ENCODE results near the gene XPR1. TPM values are rescaled to one million over a fixed set of nuclear protein-coding genes. Genes with fewer than 3 reads are reported as not detected.

The XPR1 gene
- total and polyA plus RNA-seq, 8 donors = 3.4 to 25.3 (median 13.7) TPM

DNA sequence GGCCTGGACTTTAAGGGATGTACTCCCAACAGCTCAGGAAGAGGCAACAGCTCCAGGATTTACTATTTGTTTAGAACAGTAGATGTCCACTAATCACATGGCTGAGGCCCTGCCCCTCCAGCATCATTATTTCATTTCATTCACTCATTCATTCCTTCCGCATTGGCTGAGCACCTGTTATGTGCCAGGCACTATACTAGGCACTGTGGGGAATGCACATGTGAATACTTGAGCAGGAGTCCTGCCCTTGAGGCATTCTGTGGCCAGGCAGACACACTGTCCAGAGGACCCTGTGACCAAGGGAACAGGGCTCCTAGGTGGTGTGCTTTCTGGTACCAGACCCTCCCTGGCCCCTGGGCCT lies 305.2 kb downstream of the XPR1 start:
- intact Hi-C loops (cut with DNase I) = no loop called here
- Histone ChIP-seq H3K4me1 (no peaks in the 10 kb centered on the region), H3K27ac (no peak overlapping the region), H3K27me3 (no peaks in the 10 kb centered on the region), H3K4me3 (no peak overlapping the region), H3K9me3 (no peaks in the 10 kb centered on the region), H3K36me3 (no peaks in the 10 kb centered on the region)
- DNase-seq (no peak), FAIRE-seq (no peak), ATAC-seq (no peak)
- TF ChIP-seq, protein P1, sequence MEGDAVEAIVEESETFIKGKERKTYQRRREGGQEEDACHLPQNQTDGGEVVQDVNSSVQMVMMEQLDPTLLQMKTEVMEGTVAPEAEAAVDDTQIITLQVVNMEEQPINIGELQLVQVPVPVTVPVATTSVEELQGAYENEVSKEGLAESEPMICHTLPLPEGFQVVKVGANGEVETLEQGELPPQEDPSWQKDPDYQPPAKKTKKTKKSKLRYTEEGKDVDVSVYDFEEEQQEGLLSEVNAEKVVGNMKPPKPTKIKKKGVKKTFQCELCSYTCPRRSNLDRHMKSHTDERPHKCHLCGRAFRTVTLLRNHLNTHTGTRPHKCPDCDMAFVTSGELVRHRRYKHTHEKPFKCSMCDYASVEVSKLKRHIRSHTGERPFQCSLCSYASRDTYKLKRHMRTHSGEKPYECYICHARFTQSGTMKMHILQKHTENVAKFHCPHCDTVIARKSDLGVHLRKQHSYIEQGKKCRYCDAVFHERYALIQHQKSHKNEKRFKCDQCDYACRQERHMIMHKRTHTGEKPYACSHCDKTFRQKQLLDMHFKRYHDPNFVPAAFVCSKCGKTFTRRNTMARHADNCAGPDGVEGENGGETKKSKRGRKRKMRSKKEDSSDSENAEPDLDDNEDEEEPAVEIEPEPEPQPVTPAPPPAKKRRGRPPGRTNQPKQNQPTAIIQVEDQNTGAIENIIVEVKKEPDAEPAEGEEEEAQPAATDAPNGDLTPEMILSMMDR (IDR thresholded peaks at IDR 0.05) = no peak
- WGBS, 2 donors = 61 to 67% methylated on average over 1 of the region's 1 CpG

DNA sequence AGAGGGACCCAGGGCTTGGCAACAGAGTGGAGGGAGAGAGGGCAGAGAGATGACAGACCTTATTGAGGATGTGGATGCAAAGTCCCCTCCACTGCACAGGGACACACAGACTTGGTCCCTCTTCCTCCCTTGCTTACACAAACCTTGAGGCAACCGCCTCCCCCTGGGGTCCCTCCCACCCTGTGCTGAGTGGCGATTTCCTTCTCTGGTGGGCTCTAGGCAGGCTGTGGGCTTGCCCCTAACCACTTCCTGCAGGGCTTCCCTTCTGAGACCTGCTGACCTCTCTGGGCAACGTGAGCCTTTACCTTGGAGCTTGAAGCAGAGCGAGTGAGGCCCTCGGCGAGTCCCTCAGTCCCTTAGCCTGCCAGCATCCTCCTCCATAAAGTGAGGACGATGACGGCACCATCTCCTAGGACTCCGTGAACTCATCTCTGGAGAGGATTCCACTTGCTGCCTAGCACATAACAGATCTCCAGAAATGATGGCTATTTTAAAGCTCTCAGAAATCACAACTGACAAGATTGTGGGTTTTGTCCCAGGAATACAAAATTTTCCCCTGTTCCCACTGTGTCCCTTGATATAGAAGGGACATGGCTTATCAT lies 305.9 kb downstream of the XPR1 start:
- DNase-seq (peak in 1 of 6 donors; percentile 9), FAIRE-seq (no peak)

DNA sequence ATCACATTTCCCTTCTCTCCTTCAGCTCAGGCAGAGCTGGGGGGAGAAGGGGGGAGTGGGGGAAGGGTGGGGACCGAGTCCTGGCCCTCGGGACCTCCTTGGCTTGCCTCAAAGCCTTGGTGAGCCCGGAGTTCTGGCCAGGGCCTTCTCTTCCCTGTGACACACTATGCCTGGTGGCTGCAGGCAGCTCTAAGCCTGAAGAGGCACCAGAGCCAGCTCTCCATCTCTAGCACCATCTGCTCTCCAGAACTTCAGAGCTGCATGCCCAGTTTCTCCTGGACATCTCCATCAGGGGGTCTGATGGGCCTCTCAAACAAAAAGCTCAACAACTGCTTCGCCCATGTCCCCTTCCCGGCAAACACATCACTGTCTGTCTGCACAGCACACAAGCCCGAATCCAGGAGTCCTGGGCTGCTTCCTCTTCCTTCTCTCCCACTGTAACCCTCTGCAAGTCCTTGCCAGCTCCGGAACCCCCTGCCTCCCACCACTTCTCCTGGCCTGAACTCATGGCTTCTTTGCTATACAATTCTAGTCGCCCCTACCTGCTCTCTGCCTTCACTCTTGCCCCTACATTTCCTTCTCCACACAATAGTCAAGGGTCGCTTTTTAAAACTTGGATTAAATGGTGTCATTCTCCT lies 307.4 kb downstream of the XPR1 start:
- ATAC-seq = no peak
- DNase-seq = peak in 1 of 6 donors; percentile 17
- Histone ChIP-seq H3K9me3 (no peaks in the 10 kb centered on the region), H3K27me3 (no peaks in the 10 kb centered on the region), H3K4me1 (no peaks in the 10 kb centered on the region), H3K36me3 (no peaks in the 10 kb centered on the region), H3K4me3 (no peak overlapping the region), H3K27ac (no peak overlapping the region)
- no peak for FAIRE-seq
- TF ChIP-seq, protein P1 (IDR thresholded peaks at IDR 0.05) = no peak
- intact Hi-C loops (cut with DNase I) = no loop called here
- WGBS, 2 donors = 58 to 64% methylated on average over 9 of the region's 9 CpGs

More for the DNA sequence above, 305.9 kb downstream of the XPR1 start:
- Histone ChIP-seq H3K9me3 (no peaks in the 10 kb centered on the region), H3K27ac (no peak overlapping the region), H3K4me1 (no peaks in the 10 kb centered on the region), H3K36me3 (no peaks in the 10 kb centered on the region), H3K27me3 (no peaks in the 10 kb centered on the region), H3K4me3 (no peak overlapping the region)
- intact Hi-C loops (cut with DNase I) = no loop called here
- no peak for ATAC-seq
- 73 to 74% methylated on average over 9 of the region's 9 CpGs for WGBS, 2 donors
- TF ChIP-seq, protein P1 (IDR thresholded peaks at IDR 0.05) = no peak

DNA sequence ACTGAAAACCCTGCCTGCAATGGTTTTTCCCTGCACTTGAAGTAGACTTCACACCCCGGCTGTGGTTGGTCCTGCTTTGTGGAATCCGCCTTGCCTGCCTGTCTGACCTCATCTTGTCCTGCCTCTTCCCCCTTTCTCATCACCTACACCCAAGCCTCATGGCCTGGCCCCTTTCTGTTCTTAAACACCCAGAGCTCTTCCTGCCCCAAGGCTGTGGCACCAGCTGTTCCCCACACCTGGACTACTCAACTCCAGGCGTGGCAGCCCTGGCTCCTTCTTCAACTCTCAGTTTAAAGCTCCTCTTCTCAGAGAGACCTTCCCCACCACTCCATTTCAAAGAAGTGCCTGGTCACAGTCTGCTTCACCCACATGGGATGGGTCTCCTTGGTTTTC lies 307.9 kb downstream of the XPR1 start:
- intact Hi-C loops (cut with DNase I) = no loop called here
- TF ChIP-seq, protein P1 (IDR thresholded peaks at IDR 0.05) = no peak
- no peak for FAIRE-seq
- H3K27me3 ChIP-seq = no peaks in the 10 kb centered on the region
- H3K27ac ChIP-seq = no peak overlapping the region
- no peak for DNase-seq
- ATAC-seq = no peak
- WGBS, 2 donors = 84 to 86% methylated on average over 3 of the region's 3 CpGs
- no peaks in the 10 kb centered on the region for H3K36me3 ChIP-seq
- H3K9me3 ChIP-seq = no peaks in the 10 kb centered on the region
- no peak overlapping the region for H3K4me3 ChIP-seq
- H3K4me1 ChIP-seq = no peaks in the 10 kb centered on the region

Other genes starting within 250 kb of the XPR1 start
- gene ACBD6, start 129.4 kb upstream of the XPR1 start, total RNA-seq = 10 to 100 TPM; 15.0 to 20.7 (median 16.2) TPM
- 10 to 100 TPM; 23.0 to 25.1 TPM for gene ACBD6, start 129.4 kb upstream of the XPR1 start, polyA plus RNA-seq
- not detected for gene OVAAL, start 73.1 kb upstream of the XPR1 start, total RNA-seq
- not detected for gene OVAAL, start 73.1 kb upstream of the XPR1 start, polyA plus RNA-seq

Measured in pancreas (tissue), 10 donors.